Esophagus squamous epithelium (tissue), 5 donors: ENCODE measurements around the gene BSDC1. TPM values are rescaled to one million over a fixed set of nuclear protein-coding genes. Genes with fewer than 3 reads are reported as not detected.
A peak's percentile ranks its signal among the peaks of the same experiment; 100 is the strongest.

Experiments
- DNase-seq: peaks from one replicate; lab custom pipeline; 2025; lab: John Stamatoyannopoulos, UW
- H3K27ac ChIP-seq, 4 donors: fragments of 200-600 bp; sonication (generic); one replicate each; pipeline ENCODE4 v1.5.1; 2016 to 2019; ENCODE audit warnings: mild to moderate bottlenecking in 1 of 4
- H3K27me3 ChIP-seq, 4 donors: fragments of 200-600 bp; sonication (generic); 1 replicate in 3 of 4; 2 replicates in 1 of 4; pipeline versions ENCODE4 v1.5.1 to v1.6.0; 2017 to 2021; ENCODE audit warnings: antibody characterized with exemption in 1 of 4
- H3K36me3 ChIP-seq, 3 donors: fragments of 200-600 bp; sonication (generic); one replicate each; pipeline ENCODE4 v1.5.1; 2016 to 2019
- H3K4me1 ChIP-seq, 3 donors: fragments of 200-600 bp; sonication (generic); one replicate each; pipeline ENCODE4 v1.5.1; 2017 to 2019
- H3K4me3 ChIP-seq, 4 donors: fragments of 200-600 bp; sonication (generic); 1 replicate in 3 of 4; 2 replicates in 1 of 4; pipeline ENCODE4 v1.5.1; 2016 to 2019; ENCODE audit warnings: mild to moderate bottlenecking in 2 of 4, moderate library complexity in 1 of 4
- H3K9me3 ChIP-seq, 3 donors: fragments of 200-600 bp; sonication (generic); one replicate each; pipeline ENCODE4 v1.5.1; 2016 to 2019
- CTCF ChIP-seq, 6 experiments: fragments of 450-650 bp in 4 of 6; fragments of 200-600 bp in 2 of 6; sonication (generic) in 2 of 6; IDR thresholded peaks; one replicate each; pipeline ENCODE4 v1.5.1; 2016 to 2019; ENCODE audit warnings: antibody characterized with exemption in 6 of 6, mild to moderate bottlenecking in 4 of 6, moderate library complexity in 4 of 6
- POLR2A ChIP-seq, 4 donors: fragments of 450-650 bp; IDR thresholded peaks; one replicate each; pipeline ENCODE4 v1.6.1; 2017; ENCODE audit warnings: antibody characterized with exemption in 4 of 4, mild to moderate bottlenecking in 4 of 4, moderate library complexity in 3 of 4
- WGBS, 2 donors: methylation state at CpG; one replicate each; pipeline ENCODE4 v1.1.5; 2018; 5-methylcytosine and 5-hydroxymethylcytosine counted together
- intact Hi-C: fragments of 100-400 bp; cut with DNase I; formaldehyde crosslinking; loops from one replicate; pipeline ENCODE4 v1.15.0; 2022
- total RNA-seq, 4 donors: library from RNA; depleted of rRNA; stranded (reverse); fragments of >200 nt; gene quantifications; one replicate each; pipeline ENCODE4 v1.1.0, GENCODE V29; 2016
- donor health status: DM: yes; HTN: yes; CAD: no.

The BSDC1 gene
- total RNA-seq, 4 donors from 2014 or later = 42.4 to 62.2 (median 45.9) TPM

GRCh38 chr1:32331549-32331948 is 62.7 kb downstream of the BSDC1 start:
- intact Hi-C loops = no loop called here
- WGBS, 2 donors = 36 to 93% methylated on average over 2 to 11 of the region's 12 CpGs
- TF ChIP-seq CTCF (IDR thresholded peaks at IDR 0.05) (no peak), POLR2A (IDR thresholded peaks at IDR 0.05) (no peak)
- peaks cover 0 to 8% (median 0%) of the 10 kb centered on the region in 4 donors for H3K27me3 ChIP-seq
- peaks cover 14 to 79% (median 30%) of the 10 kb centered on the region in 3 donors for H3K36me3 ChIP-seq
- H3K27ac ChIP-seq = peak overlapping the region in 1 of 4 donors; percentile 29
- no peak for DNase-seq
- H3K4me1 ChIP-seq = peaks cover 23 to 48% (median 28%) of the 10 kb centered on the region in 3 donors
- no peaks in the 10 kb centered on the region for H3K9me3 ChIP-seq
- no peak overlapping the region for H3K4me3 ChIP-seq

GRCh38 chr1:32330558-32331151 is 63.6 kb downstream of the BSDC1 start:
- Histone ChIP-seq H3K4me3 (no peak overlapping the region), H3K27me3 (no peaks in the 10 kb centered on the region), H3K36me3 (peaks cover 17 to 88% (median 30%) of the 10 kb centered on the region in 3 donors), H3K27ac (no peak overlapping the region), H3K4me1 (peaks cover 19 to 40% (median 19%) of the 10 kb centered on the region in 3 donors), H3K9me3 (no peaks in the 10 kb centered on the region)
- no peak for DNase-seq
- TF ChIP-seq CTCF (IDR thresholded peaks at IDR 0.05) = no peak
- WGBS, 2 donors = 91 to 95% methylated on average over 10 to 12 of the region's 12 CpGs
- intact Hi-C loops = no loop called here

- Histone ChIP-seq H3K9me3 (no peaks in the 10 kb centered on the region), H3K36me3 (peaks cover 17 to 95% (median 32%) of the 10 kb centered on the region in 3 donors), H3K27me3 (no peaks in the 10 kb centered on the region), H3K4me1 (peaks cover 12 to 33% (median 17%) of the 10 kb centered on the region in 3 donors), H3K27ac (no peak overlapping the region), H3K4me3 (no peak overlapping the region)
- no peak for DNase-seq
- 82 to 89% methylated on average over 4 of the region's 4 CpGs for whole genome bisulfite sequencing, 2 donors
- intact Hi-C loops = no loop called here
- TF ChIP-seq POLR2A (IDR thresholded peaks at IDR 0.05) (no peak), CTCF (IDR thresholded peaks at IDR 0.05) (no peak)
Observed at GRCh38 chr1:32329931-32330466, 64.2 kb downstream of the BSDC1 start.

GRCh38 chr1:32327204-32327603 is 67.0 kb downstream of the BSDC1 start:
- intact Hi-C loops = no loop called here
- WGBS, 2 donors = 90 to 100% methylated on average over 4 to 9 of the region's 11 CpGs
- Histone ChIP-seq H3K36me3 (peaks cover 20 to 100% (median 35%) of the 10 kb centered on the region in 3 donors), H3K4me3 (no peak overlapping the region), H3K9me3 (no peaks in the 10 kb centered on the region), H3K4me1 (peaks cover 0 to 10% (median 4%) of the 10 kb centered on the region in 3 donors), H3K27ac (no peak overlapping the region), H3K27me3 (no peaks in the 10 kb centered on the region)
- TF ChIP-seq POLR2A (IDR thresholded peaks at IDR 0.05) = no peak
- no peak for TF ChIP-seq CTCF (IDR thresholded peaks at IDR 0.05)
- no peak for DNase-seq

- peaks cover 0 to 6% (median 0%) of the 10 kb centered on the region in 3 donors for H3K4me1 ChIP-seq
- 39 to 60% methylated on average over 5 of the region's 5 CpGs for WGBS, 2 donors
- no peak for DNase-seq
- no peak overlapping the region for H3K4me3 ChIP-seq
- H3K27ac ChIP-seq = no peak overlapping the region
- no peak for TF ChIP-seq CTCF (IDR thresholded peaks at IDR 0.05)
- TF ChIP-seq POLR2A (IDR thresholded peaks at IDR 0.05) = no peak
- no peaks in the 10 kb centered on the region for H3K9me3 ChIP-seq
- intact Hi-C loops = no loop called here
- H3K27me3 ChIP-seq = no peaks in the 10 kb centered on the region
- peaks cover 9 to 98% (median 27%) of the 10 kb centered on the region in 3 donors for H3K36me3 ChIP-seq
Observed at GRCh38 chr1:32321712-32322291, 72.4 kb downstream of the BSDC1 start.
